Stimulated activated CD8-positive, alpha-beta memory T cell treated with anti-CD3 and anti-CD28 coated beads, Interleukin-2, amount 100 ng/mL, for 1 hour (primary cell): ENCODE measurements around the gene SMG9.
A peak's percentile ranks its signal among the peaks of the same experiment; 100 is the strongest.

ENCODE experiments used
- DNase-seq, 2 donors: peaks; one replicate each; pipeline ENCODE4 v3.0.0-alpha.2; 2020; ENCODE audit warnings: low read depth in 2 of 2

The SMG9 gene

DNA sequence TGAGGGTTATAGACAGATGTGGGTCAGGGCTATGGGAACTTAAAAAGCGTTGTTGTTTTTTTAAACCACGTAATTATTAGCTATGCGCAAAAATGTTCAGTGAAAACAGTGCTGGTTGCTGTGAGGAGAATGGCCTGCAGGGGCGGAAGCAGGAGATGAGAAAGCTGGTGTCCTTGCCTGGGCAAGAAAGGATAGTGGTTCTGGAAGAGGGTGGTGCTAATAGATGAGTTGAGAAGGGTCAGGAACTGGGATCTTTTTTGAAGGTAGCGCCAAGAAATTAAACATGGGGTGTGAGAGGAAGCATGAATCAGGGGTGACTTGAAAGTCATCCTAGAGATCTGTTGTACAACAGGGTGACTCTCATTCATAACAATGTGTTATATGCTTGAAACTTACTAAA, 4.8 kb upstream of the SMG9 start:
- no peak for DNase-seq

DNA sequence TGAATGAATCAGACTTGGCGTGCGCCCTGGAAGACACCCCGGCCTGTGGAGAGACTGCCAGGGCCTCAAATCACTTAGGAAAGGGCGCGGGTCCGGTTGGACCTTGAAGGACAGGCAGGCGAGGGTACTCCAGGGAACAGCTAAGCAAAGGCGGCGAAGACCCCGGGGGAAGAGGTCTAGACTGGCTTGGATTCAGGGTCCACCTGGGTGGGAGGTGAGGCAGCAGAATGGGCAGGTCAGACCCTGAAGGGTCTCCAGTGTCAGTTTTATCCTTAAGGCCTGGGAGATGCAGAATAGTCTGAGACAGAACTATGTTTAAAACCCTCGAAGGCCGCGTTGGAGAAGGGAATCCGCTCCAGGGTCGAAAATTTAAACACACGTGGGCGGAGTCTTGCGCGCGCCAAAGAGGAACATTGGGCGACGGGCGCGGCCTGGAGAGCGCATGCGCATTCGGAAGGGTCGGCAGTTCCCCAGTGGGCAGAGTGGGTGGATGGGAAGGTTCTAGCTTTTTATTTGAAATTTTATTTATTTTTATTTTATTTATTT, 567 bp upstream of the SMG9 start:
- DNase-seq, result peak; percentile 39 to 62

DNA sequence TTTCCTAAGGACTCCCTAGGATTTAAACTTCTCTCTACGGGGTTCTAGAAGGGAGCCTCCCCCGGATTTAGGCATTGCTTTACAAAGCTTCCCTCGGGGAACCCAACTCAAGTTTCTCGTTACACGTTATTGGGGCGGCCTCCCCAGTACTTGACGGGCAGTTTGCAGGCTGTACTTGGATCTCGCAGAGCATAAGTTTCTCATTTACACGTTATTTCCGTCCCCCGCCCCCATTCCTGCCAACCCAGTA, 584 bp downstream of the SMG9 start:
- no peak for DNase-seq

DNA sequence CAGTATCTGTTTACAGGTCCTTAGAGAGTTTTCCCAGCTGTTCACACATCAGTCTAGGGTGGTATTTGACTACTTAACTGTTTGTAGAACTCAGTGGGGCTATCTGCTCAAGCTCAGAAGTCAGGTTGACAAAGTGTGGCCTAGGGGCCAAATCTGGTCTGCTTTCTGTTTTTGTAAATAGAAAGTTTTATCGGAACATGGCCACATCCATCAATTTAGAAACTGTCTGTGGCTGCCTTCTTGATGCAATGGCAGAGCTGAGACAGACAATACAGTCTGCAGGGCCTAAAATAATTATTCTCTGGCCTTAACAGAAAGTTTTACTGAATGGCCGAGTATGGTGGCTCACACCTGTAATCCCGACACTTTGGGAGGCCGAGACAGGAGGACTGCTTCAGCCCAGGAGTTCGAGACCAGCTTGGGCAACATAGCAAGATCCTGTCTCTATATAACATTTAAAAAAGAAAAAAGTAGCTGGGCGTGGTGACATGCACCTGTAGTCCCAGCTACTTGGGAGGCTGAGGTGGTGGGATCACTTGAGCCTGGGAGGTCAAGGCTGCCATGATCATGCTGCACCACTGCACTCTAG, 2.4 kb downstream of the SMG9 start:
- no peak for DNase-seq

DNA sequence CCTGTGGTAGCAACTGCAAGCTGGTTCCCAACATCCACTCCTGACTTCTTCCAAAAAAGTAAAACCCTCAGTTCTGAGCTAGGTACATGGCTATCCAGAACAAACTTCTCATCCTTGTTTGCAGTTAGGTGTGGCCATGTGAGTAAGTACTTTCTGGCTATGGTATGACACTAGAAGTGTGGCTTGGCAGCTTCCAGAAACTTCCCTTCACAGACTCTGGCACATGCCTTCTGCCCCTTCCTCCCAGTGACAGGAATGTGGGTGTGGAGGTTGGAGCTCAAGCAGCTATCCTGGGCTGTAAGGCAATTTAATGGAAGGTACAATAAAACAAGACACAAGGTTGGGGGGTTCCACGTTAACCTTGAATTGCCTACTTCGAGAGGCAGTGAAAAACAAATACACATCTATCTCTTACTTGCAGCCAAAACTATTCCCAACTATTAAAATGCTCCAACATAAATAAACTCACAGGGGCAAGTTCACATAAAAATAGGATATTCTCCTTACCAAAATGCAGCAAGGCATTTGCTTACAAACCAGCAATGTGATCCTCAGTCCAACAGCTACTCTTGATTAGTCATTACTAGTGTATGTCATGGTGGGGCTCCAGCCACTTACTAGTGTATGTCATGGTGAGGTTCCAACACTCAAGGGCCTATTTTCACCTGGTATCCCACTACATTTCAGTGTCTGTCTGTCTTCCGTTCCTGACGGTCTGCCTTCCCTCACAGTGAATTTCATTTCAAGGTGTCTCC, 3.1 kb downstream of the SMG9 start:
- no peak for DNase-seq

DNA sequence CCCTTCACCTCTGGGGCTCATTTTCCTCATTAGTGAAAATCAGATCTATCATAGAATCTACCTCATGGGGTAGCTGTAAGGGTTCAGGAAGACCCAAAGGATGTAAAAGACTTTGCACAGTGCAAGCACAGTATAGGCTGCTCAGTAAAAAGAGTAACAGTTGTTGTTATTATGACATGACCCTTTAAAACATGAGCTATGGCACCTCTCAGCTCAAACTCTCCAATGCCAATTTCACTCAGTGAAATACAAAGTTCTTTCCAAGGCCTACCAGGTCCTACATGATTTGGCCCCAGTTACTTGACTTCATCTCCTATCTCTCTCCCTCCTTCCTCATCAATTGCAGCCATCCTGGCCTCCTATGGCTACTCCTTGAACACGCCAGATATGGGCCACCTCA, 4.9 kb downstream of the SMG9 start:
- DNase-seq, result no peak

DNA sequence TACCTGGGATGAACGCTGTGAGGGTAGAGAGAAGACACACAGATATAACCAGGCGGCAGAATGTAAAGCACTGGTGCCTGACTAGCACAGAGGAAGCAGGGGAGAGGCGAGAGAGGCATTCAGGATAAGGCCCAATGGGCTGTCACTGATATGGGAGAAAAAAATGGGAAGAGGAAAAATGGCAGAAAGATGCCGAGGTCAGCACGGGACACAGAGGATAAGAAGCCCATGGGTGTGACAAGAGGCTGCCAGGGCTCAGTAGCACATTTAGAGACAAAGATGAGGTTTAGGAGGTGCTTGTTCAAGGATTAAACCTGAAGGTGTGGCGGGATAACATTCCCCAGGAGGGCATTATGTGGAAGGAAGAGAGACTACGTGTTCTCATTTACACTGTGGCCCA, 5.6 kb downstream of the SMG9 start:
- no peak for DNase-seq

DNA sequence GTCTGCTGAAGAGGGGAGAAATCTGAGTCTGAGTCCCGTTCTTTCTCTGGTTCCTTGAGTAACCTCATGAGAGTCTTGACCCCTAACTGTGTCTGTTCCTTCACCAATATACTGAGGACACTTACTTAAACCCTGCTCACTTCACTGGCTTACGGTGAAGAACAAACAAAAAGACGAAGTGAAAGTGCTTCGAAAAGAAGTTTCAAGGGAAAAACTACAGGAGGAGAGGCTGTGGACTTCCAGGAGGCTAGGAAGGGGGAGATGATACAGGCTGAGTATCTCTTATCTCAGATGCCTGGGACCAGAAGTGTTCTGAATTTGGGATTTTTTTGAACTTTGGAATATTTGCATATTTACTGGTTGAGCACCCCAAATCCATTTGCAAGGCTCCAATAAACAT, 6.1 kb downstream of the SMG9 start:
- no peak for DNase-seq

DNA sequence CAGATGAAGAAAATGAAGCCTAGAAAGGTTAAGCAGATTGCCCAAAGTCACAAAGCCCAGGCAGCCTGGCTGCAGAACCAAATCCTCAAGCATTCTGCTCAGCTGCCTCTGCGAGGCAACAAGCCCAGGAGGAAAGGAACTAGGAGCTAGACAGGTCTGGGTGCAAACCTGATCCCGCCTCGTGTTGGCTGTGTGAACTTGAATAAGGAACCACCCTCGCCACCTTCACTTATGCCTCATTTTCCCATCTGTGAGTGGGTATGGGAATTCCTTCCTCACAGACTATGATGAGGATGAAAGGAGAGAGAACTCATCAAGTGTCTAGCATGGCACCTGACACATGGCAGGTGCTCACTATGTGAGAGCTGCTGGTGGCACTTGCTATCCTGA, 6.6 kb downstream of the SMG9 start:
- no peak for DNase-seq

DNA sequence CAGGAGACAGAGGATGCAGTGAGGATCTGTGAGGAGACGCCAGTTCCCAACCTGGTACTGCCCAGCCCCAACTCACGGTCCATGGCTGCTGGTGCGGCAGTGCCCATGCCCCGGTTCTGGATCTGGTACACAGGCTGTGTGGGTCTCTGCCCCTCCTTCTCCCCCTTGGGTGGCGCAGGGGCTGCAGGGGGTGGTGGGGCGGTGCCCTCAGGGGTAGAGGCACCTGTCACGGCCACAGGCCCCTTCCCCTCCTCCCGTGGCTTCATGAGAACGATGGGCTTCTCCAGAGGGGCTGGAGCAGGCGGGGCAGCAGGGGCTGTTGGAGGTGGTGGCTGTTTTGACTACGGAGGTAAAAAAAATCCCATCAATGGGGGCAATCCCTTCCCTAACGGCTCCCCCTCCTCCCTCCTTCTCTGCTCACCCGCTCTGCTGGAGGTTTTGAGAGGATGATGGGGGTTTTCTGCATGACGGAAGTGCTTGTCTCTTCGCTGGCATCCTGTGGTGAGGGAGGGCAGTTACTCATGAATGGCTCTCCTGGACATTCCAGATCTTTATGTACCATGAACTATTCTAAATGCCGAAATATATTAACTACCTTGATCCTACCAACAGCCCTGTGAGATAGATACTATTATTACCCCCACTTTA, 7.1 kb downstream of the SMG9 start:
- no peak for DNase-seq

DNA sequence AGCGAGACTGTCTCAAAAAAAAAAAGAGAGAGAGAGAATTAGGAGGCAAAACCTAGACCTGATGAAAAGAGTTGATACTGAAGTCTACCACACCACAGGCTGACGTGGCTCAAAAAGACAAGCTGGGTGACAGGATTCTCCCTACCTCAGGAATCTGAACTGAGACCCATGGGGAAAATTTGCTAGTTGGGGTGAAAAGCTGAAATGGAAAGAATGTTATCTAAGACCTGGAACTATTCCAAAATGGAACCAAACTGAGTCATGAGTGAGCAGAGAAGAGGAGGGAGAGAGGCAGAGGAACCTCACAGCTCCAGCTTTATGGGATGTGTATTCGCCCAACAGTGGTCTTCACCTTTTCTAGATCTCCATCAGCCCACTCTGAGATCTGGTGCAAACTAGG, 11.7 kb downstream of the SMG9 start:
- no peak for DNase-seq

DNA sequence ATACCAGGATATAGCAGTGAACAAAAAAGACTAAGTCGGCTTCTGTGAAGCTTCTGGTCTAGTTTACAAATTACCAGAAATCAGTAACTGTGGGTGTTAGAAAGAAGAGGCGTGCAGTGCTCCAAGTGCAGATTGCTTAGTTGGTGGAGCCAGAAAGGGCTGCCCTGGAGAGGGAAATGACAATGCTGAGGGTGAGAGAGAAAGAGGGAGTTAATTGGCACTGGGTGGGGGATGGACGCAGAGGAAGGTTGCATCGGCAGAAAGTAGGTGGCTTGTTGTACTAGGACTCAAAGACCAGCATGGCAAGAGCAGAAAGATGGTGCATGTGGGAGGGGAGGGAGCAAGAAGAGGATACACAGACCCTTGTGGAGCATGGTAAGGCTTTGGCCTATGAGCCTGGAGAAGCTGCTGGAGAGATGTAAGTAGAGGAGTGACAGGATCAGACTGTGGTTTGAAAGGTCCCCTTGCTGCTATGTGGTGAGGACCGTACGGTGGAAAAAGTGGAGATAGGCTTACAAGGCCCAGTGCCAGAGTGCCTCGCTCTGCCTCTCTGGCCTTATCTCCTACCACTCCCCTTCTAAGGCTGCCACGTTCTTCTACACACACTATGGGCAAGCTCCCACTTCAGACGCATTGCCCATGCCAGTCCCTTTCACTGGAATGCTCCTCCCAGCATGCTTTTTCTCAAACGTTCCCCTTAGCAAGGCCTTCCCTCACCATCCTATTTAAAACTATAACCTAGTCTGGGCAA, 13.5 kb downstream of the SMG9 start:
- no peak for DNase-seq

DNA sequence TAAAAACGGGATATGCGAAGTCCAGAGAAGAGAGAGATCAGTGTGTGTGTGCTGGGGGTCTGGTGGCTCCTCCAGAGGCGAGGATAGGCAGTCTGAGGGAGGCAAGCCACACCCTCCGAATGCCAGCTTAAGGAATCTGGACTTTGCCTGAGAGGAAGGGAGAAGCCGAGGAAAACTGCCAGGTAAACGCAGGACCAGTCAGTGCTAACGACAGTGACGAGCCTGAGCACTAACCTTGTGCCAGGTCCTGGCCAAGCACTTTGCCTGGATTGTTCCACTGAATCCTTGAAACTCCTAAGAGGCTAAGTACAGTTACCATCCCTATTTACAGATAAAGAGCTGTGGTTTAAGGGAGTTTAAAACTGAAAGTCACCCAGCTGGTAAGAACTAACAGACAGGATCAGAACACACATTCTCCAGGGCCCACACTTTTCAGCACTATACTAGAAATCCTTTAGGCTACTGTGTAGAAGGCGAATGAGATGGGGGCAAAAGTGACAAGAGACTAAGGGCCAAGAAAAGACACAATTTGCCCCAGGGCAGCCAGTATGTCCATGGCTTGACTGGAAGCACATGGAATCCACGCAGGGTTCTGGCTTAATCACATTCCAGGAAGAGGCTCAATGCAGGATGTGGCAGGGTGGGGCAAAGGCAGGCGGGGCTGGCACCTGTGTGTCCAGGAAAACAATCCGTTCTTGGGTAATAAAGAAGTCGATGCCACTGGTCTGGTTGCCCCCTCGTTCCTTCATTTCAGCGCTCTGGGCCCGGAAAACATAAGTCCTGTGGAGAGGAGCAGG, 15.1 kb downstream of the SMG9 start:
- no peak for DNase-seq

DNA sequence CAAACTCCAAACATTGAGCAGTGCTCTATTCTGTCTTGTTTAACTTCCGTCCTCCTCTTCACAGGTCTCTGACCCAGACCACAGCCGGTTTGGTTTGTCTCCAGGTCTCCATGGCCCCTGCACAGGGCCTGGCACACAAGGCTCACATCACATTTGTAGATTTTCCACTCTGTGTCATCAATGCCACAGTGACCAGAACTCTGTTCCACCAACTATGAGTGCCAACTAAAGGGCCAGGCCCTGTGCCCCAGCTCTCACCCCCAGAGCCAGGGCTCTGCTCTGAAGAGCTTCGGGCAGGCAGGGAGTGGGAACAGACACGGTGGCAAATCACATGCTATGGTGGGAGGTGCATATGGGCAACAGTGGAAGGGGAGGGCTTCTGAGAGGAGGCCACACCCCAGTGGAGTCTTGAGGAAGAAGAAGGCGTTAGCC, 16.0 kb downstream of the SMG9 start:
- no peak for DNase-seq

DNA sequence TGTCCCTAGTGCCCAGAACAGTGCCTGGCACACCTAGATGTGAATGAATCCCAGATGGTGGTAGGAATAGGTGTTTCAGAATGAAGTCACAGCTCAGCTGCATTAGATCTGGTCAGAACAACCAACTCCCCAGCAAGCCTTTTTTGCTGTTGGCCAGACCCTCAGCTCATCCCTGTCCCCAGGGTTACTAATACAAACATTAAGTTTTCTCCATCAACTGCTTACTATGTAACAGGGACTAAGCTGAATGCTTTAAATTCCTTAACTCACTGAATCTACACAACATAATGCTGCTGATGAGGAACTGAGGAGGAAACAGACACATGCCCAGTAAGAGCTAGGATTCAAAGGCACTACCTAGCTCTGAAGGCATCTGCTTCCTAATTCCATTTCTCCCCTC, 18.8 kb downstream of the SMG9 start:
- DNase-seq, result no peak

DNA sequence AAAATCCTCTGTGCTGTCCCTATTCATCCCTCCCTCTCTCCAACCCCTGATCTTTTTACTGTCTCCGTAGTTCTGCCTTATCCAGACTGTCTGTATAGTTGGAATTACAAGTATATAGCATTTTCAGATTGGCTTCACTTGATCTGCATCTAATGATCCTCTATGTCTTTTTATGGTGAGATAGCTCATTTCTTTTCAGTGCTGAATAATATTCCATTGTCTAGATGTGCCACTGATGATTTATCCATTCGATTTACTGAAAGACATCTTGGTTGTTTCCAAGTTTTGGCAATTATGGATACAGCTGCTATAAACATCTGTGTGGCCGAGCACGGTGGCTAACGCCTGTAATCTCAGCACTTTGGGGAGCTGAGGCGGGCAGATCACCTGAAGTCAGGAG, 19.7 kb downstream of the SMG9 start:
- no peak for DNase-seq

DNA sequence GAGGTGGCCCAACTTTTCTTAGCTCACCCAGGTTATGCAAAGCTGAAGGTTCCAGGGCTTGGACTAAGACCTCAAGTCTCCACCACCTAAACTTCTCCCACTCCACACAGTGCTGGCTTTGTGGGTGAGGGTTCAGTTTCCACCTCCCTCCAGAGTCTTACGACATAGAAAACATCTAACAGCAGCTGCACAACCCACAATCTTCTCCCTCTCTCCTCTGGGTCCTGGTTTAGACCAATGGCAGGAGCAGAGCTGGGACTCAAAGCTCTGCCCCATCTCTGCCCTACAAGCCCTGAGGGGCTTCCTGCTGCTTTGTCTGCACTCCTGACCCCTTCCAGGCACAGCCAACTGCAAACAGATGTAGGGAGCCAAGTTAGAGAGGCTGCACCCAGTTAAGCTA, 22.9 kb downstream of the SMG9 start:
- no peak for DNase-seq

DNA sequence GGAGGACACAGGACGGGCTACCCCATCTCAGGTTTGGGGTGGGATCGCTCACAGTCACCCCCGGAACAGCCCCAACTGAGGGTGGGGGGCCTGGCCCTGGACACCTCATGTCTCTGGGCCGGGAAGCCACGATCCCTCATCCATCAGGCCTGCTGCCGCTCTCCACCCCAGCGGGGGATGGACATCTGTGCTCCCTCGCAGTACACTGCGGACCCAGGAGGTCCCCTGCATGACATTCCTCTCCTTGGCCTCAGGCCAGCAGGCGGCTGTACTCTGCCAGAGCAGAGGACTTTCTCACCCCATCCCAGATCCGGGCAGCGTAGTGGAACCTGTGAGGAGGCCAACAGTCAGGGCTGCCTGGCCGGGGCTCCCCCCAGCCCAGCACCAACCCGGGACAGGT, 23.4 kb downstream of the SMG9 start:
- no peak for DNase-seq

DNA sequence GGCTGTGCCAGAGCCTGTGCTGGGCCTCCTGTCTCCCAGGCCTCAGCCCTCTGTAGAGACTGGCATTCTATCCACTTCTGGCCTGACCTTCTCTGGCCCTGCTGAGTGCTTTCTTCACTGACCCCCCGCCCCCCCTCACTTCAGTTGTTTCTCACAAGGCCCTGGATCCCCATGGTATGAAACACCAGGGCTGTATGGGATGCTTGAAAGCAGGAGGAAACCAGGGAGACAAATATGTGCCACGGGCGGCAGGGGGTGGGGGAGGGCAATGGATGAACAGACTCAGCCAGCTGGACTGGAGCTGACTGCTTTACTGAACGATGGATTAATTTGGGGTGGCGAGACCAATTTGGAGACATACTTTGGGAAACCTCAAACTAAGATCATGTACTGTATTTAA, 24.8 kb downstream of the SMG9 start:
- DNase-seq, result no peak

DNA sequence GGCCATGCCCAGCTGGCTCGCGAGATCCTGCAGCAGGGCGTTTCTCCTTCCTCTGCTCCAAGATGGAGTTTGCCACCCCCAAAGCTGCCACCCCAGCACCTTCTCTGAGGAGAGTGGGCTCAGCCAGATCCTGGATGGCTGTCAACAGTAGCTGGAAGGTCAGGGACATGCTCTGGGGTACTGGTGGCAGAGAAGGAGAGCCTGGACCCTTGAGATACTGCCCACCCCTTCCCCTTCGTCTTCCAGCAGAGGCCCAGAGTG, 27.2 kb downstream of the SMG9 start:
- no peak for DNase-seq

DNA sequence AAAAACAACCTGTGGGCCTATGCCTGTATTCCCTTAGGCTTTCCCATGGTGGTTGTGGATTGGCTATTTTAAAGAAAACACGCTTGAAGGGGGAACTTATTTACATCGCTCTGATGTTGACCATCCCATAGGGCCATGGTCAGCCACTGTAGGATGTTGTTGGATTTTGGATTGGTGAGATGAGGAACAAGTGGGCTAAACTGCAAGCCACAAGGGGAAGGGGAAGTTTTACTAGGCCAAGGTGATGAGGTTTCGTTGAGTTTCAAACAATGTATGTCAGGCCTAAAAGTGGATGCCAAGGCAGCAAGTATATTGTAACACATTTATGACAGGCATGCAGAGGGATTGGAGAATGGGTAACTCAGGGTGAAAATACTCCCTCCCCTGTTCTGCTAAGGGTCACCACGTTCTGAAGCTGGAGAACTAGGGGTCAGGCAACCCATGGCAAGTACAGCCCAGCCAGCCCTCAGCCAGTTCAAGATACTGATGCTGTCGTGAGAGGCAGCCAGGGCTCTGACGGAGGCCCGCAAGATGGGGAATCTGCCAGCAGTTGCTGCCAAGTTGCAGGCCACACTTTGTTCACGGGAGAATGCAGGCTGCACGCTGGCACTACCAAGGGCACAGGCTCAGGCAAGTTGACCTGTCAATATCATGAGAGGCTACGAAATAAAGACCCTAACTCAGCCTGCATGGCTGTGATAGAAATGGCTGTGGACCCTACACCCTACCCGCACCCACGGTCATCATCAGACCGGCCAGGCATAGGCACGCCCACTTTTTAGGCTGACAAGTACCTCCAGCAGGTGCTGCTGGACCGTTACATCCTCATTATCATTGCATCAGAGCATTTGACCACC, 27.8 kb downstream of the SMG9 start:
- DNase-seq, result no peak
